ENCODE measurements around the gene ZDHHC21. TPM values are rescaled to one million over a fixed set of nuclear protein-coding genes. Genes with fewer than 3 reads are reported as not detected.

Gene ZDHHC21, protein sequence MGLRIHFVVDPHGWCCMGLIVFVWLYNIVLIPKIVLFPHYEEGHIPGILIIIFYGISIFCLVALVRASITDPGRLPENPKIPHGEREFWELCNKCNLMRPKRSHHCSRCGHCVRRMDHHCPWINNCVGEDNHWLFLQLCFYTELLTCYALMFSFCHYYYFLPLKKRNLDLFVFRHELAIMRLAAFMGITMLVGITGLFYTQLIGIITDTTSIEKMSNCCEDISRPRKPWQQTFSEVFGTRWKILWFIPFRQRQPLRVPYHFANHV
- 16.9 and 24.2 TPM in 2 replicates for total RNA-seq

DNA sequence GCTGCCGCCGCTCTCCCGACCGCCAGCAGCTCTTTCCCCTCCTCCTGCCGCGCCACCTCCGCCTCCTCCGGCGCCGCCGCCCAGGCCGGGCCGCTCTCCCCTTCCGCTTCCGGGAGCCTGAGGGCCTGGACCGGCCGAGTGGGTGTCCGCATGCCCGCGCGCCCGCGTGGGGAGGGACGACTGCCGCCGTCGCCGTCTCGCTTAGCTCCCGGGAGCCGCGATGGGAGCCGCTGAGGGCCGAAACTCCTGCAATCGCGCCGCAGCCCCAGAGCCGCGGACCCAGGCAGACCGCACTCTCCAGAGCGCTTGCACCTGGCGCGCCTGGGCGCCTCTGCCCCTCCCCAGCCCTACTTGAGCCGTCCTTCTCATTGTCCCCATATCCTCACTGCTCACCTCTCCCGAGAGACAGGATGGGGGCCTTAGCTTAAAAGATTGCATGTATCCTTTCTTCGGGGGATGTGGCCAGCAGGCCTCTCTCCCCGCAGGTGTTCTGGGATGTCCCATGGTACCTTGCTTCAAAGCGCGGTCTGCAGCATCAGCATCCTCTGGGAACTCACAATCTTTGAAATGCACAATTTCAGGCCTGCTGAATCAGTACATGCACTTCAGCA, at the start of gene ZDHHC21:
ZDHHC21 (minus strand) TSS at position 182 of the 611 bp plus-strand sequence. CDS start 19,092 bp downstream, outside the sequence.

DNA sequence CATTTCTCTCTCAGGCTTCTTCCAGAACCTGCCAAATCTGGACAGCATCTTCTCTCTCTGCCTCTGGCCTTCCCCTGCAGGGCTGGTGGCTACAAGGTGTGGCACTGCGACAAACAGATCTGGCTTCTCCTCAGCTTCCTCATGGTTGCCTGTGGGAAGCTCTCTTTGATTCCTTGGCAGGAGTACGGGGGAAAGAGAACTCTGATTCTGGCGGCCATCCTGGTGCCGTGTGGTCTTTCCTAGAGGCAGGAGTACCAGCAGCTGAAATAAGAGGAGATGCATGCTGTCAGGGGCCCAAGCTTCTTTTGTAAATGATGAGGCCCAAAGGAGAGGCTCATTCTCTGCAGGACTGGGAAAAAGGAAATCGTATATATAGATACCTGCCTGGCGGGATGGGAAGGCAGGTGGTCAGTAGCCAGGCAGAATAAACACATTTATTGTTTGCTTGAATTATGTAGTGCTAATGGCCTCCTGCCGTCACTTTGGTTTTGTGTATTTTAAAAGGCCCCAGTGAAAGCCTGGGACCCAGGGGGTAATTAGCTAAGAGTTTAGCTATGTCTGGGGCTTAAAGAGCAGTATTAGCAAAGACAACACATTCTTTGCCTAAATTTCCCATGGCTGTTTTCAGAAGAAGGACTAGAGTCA, 29.3 kb upstream of the ZDHHC21 start, which contains the start of gene CER1:
CER1 (minus strand) TSS at position 343 of the 645 bp plus-strand sequence; CDS start at position 282, 61 bp downstream.

Other genes starting within 250 kb of the ZDHHC21 start
- gene CER1, start 29.3 kb upstream of the ZDHHC21 start, total RNA-seq = not detected in 2 replicates
- under 0.01 TPM in 2 replicates for gene FREM1, start 217.0 kb upstream of the ZDHHC21 start, total RNA-seq